Aorta (tissue), 5 donors: ENCODE results near the gene HSPG2. TPM values are rescaled to one million over a fixed set of nuclear protein-coding genes. Genes with fewer than 3 reads are reported as not detected.
A peak's percentile ranks its signal among the peaks of the same experiment; 100 is the strongest.
"Not testable (repeated sequence)": the region's sequence is repeated elsewhere in the genome, so short reads cannot be mapped to it uniquely, and the experiment has no call there.

Experiments used
- ATAC-seq: fragments of 200-7000 bp; cut with Tn5 transposase; one replicate; pipeline ENCODE4 v1.9.1; 2022; ENCODE audit warnings: moderate library complexity; ENCODE audit not compliant: low FRiP score
- DNase-seq, 2 donors: peaks; one replicate each; pipeline ENCODE4 v3.0.0-alpha.2; 2020
- H3K27ac ChIP-seq, 2 donors: one replicate each; pipeline ENCODE4 v1.5.1; 2013; ENCODE audit warnings: low read length in 2 of 2, mild to moderate bottlenecking in 2 of 2, moderate library complexity in 2 of 2, control low read depth in 1 of 2, inconsistent platforms in 1 of 2, low read depth in 1 of 2
- H3K27me3 ChIP-seq, 2 donors: one replicate each; pipeline ENCODE4 v1.6.1; 2013; ENCODE audit warnings: control low read depth in 1 of 2, low read length in 1 of 2, mild to moderate bottlenecking in 1 of 2, moderate library complexity in 1 of 2; ENCODE audit not compliant: insufficient read depth in 2 of 2, control insufficient read depth in 1 of 2
- H3K36me3 ChIP-seq, 2 donors: one replicate each; pipeline ENCODE4 v1.6.1; 2013; ENCODE audit warnings: control low read depth in 1 of 2, low read length in 1 of 2, mild to moderate bottlenecking in 1 of 2; ENCODE audit not compliant: insufficient read depth in 2 of 2, control insufficient read depth in 1 of 2
- H3K4me1 ChIP-seq, 2 donors: one replicate each; pipeline ENCODE4 v1.6.1; 2013; ENCODE audit warnings: low read length in 2 of 2, control low read depth in 1 of 2, mild to moderate bottlenecking in 1 of 2, moderate library complexity in 1 of 2; ENCODE audit not compliant: insufficient read depth in 2 of 2, control insufficient read depth in 1 of 2
- H3K4me3 ChIP-seq, 2 donors: one replicate each; pipeline ENCODE4 v1.5.1; 2013; ENCODE audit warnings: low read length in 2 of 2, control low read depth in 1 of 2, mild to moderate bottlenecking in 1 of 2
- H3K9me3 ChIP-seq: one replicate; pipeline ENCODE4 v1.6.1; 2013; ENCODE audit warnings: mild to moderate bottlenecking, low read length; ENCODE audit not compliant: control insufficient read depth
- WGBS, 2 donors: extraction: QIAGEN DNeasy Blood & Tissue Kit; methylation state at CpG; one replicate each; pipeline ENCODE4 v1.1.7; 2013; 5-methylcytosine and 5-hydroxymethylcytosine counted together
- intact Hi-C, 2 donors: fragments of 100-400 bp; cut with DNase I; formaldehyde crosslinking; loops; one replicate each; pipeline versions ENCODE4 v1.14.2 to v1.15.0; 2022
- polyA plus RNA-seq, 2 donors: library from polyadenylated mRNA; stranded (reverse); fragments of 200-250 nt; gene quantifications; one replicate each; pipeline ENCODE4 v1.2.3, GENCODE V29; 2013
- total RNA-seq, 2 donors: library from RNA; stranded (reverse); fragmentation: NEBNext Ultra II Directional; extraction: Animal tissue kit (Norgen Biotek cat#: 25700); gene quantifications; one replicate each; pipeline ENCODE4 v1.2.1, GENCODE V29; 2021
- donor health status: healthy with polysubstance abuse.
- donor health status: Bipolar disorder and iron deficiency.
- donor health status: DM: no; HTN: no; CAD: no.
- donor health status: DM: no; HTN: no; CAD: no.
- donor health status: DM: yes; HTN: yes; CAD: no.

The HSPG2 gene
- total and polyA plus RNA-seq, 4 donors: 49.1 to 1,205 (median 568) TPM

DNA sequence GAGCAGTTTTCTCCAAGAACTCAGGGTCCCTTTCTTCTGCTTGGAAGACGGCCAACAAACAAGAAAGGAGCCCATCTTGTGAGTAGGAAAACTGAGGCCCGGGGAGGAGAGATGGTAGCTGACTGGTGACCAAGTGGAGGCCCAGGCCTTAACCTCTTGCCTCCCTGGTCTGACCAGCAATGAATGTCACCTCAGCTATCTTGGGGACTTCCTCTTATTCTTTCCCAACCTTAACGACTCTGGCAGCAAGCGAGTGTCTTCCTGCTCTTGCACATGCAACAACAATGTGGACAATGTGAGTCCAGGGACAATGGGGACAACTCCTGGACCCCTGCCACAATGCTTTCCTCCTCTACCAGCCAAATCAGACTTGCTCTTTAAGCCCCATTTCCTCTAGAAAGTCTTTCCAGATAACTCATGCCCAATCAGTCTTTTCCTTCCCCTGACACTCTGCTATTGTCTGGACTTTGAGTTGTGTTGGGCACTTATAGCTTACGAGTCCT, 12.6 kb downstream of the HSPG2 start:
- peaks cover 9 to 11% of the 10 kb centered on the region in 2 donors for H3K4me1 ChIP-seq
- H3K9me3 ChIP-seq: no peaks in the 10 kb centered on the region
- peaks cover 0 to 2% of the 10 kb centered on the region in 2 donors for H3K36me3 ChIP-seq
- no peak overlapping the region for H3K4me3 ChIP-seq
- ATAC-seq (no peak), DNase-seq (no peak)
- intact Hi-C loops: no loop called here
- 32 to 36% methylated on average over 5 of the region's 5 CpGs for WGBS, 2 donors
- peak overlapping the region; percentile 97 to 99 for H3K27ac ChIP-seq
- no peaks in the 10 kb centered on the region for H3K27me3 ChIP-seq

DNA sequence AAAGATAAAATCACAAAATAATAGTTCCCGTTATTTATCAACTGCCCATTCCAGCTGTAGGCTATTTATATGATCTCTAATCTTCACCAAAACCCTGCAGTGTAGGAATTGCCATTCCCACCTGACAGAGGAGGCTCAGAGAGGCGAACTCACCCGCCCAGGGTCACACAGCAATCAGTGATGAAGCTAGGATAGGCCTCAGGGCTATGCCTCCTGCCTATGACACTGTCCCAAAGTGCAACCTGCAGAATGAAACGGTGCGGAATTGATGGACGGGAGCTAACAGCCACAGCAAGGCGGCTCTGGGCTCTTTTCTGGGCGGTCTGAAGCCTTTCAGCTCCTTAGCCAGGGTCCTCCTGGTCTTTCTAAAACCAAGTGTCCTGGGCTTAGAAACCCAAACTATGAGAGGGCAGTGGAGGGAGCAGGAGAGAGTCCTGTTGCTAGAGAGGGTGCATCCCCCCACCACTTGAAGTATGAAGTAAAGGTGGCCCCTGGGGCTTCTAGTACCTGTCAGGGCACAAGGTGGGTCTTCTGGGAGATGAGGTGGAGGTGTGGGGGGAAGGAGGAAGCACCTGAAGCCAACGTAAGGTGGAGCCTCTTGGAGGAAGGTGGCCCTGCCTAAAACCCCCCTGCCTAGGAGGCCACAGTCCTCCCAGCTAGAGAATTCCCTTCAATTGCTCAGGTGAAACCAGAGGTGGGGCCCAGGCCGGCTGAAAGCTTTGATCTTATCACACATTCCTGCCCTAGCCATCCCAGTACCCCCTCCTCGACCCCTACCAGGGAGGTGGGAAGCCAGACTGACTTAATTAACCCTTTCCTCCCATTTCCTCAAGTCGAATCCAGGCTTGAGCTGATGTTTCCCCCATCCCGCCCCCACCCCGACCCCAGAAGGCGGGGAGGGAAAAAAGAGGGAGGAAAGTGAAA, 14.8 kb downstream of the HSPG2 start:
- no peak for ATAC-seq
- intact Hi-C loops: no loop called here
- Histone ChIP-seq H3K4me1 (peaks cover 9 to 13% of the 10 kb centered on the region in 2 donors), H3K27me3 (no peaks in the 10 kb centered on the region), H3K9me3 (no peaks in the 10 kb centered on the region), H3K4me3 (no peak overlapping the region), H3K36me3 (no peaks in the 10 kb centered on the region), H3K27ac (peak overlapping the region; percentile 34 to 80)
- 55 to 60% methylated on average over 14 to 15 of the region's 15 CpGs for WGBS, 2 donors
- no peak for DNase-seq

DNA sequence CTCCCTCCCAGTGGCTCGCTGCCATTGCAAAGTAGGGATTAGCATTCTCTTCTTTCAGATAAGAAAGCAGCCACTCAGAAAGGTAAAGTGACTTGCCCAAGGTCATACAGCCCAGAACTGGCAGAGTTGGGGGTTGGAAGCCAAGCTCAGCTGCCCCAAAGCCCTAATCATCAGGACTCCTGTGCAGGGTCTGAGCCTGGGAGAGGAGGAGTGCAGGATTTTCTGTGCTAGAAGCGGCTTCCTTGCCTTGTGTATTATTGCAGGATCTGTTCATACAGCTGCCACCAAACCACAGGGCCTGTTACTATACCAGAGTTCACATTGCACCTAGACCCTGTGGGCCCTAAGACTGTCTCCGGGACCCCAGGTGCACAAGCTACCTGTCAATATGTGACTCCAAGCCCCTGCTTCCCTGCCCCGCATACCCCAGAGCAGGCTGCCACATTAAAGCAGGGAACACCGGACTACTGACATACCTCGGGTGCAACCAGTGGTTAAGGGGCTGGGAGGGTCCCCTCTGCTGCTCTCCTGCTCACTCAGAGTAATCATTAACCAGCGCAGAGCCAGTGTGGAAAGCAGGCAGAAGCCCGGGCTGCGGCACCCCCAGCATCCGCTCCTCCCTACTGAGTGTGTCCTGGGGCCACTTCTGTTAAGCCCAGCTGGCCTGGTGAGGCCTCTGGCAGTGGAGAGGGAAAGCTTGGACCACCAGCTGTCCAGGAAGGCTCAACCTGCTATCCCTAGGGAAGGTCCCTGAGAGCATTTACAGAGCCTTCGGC, 15.8 kb downstream of the HSPG2 start:
- DNase-seq (peak in 1 of 2 donors; percentile 36), ATAC-seq (no peak)
- peak overlapping the region; percentile 34 to 80 for H3K27ac ChIP-seq
- WGBS, 2 donors: 75 to 77% methylated on average over 11 of the region's 11 CpGs
- H3K4me3 ChIP-seq: no peak overlapping the region
- H3K9me3 ChIP-seq: no peaks in the 10 kb centered on the region
- H3K4me1 ChIP-seq: peaks cover 9 to 14% of the 10 kb centered on the region in 2 donors
- intact Hi-C loops: no loop called here
- H3K36me3 ChIP-seq: no peaks in the 10 kb centered on the region
- H3K27me3 ChIP-seq: no peaks in the 10 kb centered on the region

DNA sequence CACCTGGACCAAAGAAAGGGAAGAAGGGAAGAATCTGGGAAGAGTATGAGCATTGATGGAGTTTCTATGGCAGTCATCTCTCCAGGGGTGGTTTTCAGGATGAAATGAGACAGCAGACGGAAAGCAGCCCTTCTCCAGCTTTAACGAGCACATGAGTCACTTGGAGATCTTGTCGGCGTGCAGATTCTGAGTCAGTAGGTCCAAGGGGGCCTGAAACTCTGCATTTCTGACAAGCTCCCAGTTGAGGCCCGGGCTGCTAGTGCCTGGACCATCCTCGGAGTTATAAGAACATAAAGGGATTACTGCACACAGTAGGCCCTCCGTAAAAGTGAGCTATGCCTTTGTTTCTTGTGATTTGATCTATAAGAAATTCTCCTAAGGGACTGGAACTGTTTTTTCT, 17.6 kb downstream of the HSPG2 start:
- Histone ChIP-seq H3K27me3 (no peaks in the 10 kb centered on the region), H3K27ac (peak overlapping the region; percentile 80 to 91), H3K9me3 (no peaks in the 10 kb centered on the region), H3K36me3 (no peaks in the 10 kb centered on the region), H3K4me3 (no peak overlapping the region), H3K4me1 (peaks cover 0 to 16% of the 10 kb centered on the region in 2 donors)
- DNase-seq: no peak
- ATAC-seq: no peak
- 35% methylated on average over 7 of the region's 7 CpGs for WGBS, 2 donors
- intact Hi-C loops: no loop called here

DNA sequence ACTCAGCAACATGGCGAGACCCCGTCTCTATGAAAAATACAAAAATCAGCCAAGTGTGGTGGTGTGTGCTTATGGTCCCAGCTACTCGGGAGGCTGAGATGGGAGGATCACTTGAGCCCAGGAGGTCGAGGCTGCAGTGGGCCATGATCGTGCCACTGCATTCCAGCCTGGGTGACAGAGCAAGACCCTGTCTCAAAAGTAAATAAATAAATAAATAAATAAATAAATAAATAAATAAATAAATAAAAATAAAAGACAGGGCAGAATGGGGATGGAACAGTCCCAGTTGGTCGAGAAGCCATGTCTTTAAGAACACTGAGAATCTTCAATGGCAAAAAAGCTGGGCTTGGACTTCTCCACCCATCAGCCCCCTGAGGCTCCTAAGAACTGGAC, 19.9 kb downstream of the HSPG2 start:
- 85% methylated on average over 6 of the region's 6 CpGs for WGBS, 2 donors
- H3K4me1 ChIP-seq: peaks cover 0 to 14% of the 10 kb centered on the region in 2 donors
- intact Hi-C loops, H3K36me3 ChIP-seq, ATAC-seq, H3K9me3 ChIP-seq, DNase-seq, H3K4me3 ChIP-seq, H3K27me3 ChIP-seq: not testable (repeated sequence)
- H3K27ac ChIP-seq: peak overlapping the region; percentile 36 to 55

DNA sequence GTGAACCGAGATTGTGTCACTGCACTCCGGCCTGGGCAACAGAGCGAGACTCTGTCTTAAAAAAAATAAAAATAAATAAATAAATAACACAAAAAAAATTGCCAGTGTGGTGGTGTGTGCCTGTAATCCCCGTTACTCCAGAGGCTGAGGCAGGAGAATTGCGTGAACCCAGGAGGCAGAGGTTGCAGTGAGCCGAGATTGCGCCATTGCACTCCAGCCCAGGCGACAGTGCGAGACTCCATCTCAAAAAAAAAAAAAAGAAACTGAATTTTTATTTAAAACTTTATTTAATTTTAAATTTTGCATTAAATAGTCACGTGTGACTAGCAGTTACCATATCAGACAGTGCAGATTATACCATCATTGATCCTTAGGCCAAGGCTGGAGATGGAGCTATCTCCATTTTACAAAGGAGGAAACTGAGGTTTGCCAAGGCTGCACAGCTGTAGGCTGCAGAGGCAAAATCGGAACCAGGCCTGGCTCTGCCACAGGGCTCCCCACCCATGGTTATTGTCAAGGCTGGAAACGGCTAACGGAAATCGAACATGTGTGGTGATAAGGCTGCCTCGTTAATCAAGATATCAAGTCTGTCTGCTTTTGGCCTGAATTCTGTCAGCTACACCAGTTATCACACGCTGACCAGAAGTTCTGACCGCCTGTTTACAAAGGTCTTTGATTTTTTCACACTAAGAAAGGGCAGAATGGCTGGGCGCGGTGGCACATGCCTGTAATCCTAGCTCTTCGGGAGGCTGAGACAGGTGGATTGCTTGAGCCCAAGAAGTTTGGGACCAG, 20.5 kb downstream of the HSPG2 start:
- Histone ChIP-seq H3K4me3 (no peak overlapping the region), H3K9me3 (no peaks in the 10 kb centered on the region), H3K27me3 (no peaks in the 10 kb centered on the region), H3K4me1 (peaks cover 0 to 14% of the 10 kb centered on the region in 2 donors), H3K27ac (peak overlapping the region in 1 of 2 donors; percentile 37), H3K36me3 (no peaks in the 10 kb centered on the region)
- intact Hi-C loops: no loop called here
- DNase-seq: no peak
- no peak for ATAC-seq
- 77 to 81% methylated on average over 20 of the region's 20 CpGs for WGBS, 2 donors

DNA sequence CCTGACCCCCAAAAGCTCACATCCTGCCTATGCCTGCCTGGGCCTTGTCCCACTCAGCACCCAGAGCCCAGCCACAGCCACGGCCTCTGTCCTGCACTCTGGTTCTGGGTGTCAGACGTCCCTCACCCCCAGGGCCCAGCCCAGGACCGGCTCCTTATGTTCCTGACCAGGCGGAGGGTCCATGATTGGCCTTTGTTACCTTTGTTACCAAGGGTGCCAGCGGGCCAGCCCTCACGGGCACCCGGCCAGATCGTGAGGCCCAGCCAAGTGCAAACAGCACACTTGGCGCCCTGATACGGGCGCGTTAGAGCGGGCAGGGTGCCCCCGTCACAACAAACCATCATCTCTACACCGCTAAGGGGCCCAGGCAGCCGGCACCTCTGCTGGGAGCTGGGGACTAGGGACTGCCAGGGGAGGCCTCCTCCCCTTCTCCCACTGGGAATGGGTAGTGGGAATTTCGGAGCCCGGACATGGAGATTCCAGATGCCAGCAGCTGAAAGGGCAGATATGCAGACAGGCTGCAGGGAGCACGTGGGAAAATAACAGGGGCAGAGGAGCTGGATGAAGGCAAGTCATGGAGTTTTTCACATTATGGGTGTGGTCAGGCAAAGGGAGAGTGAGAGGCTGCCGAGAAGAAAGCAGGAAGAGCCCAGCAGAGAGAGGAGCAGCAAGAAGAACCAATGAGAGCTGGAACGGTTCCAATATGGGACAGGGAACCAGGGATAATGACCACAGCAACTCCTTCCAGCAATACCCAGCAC, 22.1 kb downstream of the HSPG2 start:
- Histone ChIP-seq H3K27ac (peak overlapping the region; percentile 78 to 79), H3K4me3 (no peak overlapping the region), H3K4me1 (peaks cover 7 to 9% of the 10 kb centered on the region in 2 donors), H3K36me3 (no peaks in the 10 kb centered on the region), H3K27me3 (no peaks in the 10 kb centered on the region), H3K9me3 (no peaks in the 10 kb centered on the region)
- ATAC-seq (peak; percentile 71), DNase-seq (peak in 1 of 2 donors; percentile 89)
- intact Hi-C loops: no loop called here
- 1 to 4% methylated on average over 21 of the region's 21 CpGs for WGBS, 2 donors
